Activated naive CD8-positive, alpha-beta T cell (primary cell): Measurements from ENCODE around the gene C1QL2.

Experiments used
- H3K27ac Mint-ChIP-seq: one replicate; pipeline ENCODE4 v1.8.0; 2021; ENCODE audit warnings: mixed read lengths
- H3K27me3 Mint-ChIP-seq: one replicate; pipeline ENCODE4 v1.8.0; 2021; ENCODE audit warnings: mixed read lengths
- H3K36me3 Mint-ChIP-seq: one replicate; pipeline ENCODE4 v1.8.0; 2021; ENCODE audit warnings: mixed read lengths
- H3K4me1 Mint-ChIP-seq: one replicate; pipeline ENCODE4 v1.8.0; 2021; ENCODE audit warnings: low read depth, mixed read lengths
- H3K4me3 Mint-ChIP-seq: one replicate; pipeline ENCODE4 v1.8.0; 2021; ENCODE audit warnings: mild to moderate bottlenecking, mixed read lengths
- H3K9me3 Mint-ChIP-seq: one replicate; pipeline ENCODE4 v1.8.0; 2021; ENCODE audit warnings: low read depth, mixed read lengths

The C1QL2 gene

GRCh38 chr2:119111115-119111975 is 47.2 kb downstream of the C1QL2 start:
- no peaks in the 10 kb centered on the region for H3K36me3 Mint-ChIP-seq
- no peak overlapping the region for H3K27ac Mint-ChIP-seq
- H3K9me3 Mint-ChIP-seq, result peaks cover 4% of the 10 kb centered on the region
- H3K27me3 Mint-ChIP-seq, result peaks cover 15% of the 10 kb centered on the region
- H3K4me3 Mint-ChIP-seq, result no peak overlapping the region
- H3K4me1 Mint-ChIP-seq, result no peaks in the 10 kb centered on the region

DNA sequence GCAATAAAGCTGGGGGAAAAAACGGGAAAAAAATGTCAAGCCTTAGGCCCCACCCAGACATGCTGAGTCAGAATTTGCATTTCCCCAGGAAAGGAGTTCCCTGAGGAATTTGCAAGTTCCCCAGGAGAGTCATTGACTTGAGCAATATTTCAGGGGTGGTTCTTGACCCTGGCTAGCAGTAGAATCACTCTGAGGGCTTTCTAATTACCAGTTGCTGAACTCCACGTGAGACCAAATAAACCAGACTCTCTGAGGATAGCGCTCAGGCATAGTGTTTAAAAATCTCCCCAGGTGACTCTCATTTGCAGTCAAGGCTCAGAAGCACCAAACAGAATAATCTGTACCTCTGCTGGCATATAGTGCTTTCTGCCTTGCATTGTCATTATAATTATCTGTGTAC is 48.7 kb downstream of the C1QL2 start:
- Mint-ChIP-seq H3K36me3 (no peaks in the 10 kb centered on the region), H3K9me3 (peaks cover 4% of the 10 kb centered on the region), H3K27me3 (peaks cover 13% of the 10 kb centered on the region), H3K4me1 (no peaks in the 10 kb centered on the region), H3K4me3 (no peak overlapping the region), H3K27ac (no peak overlapping the region)

GRCh38 chr2:119108186-119108585 is 50.4 kb downstream of the C1QL2 start:
- Mint-ChIP-seq H3K4me1 (no peaks in the 10 kb centered on the region), H3K4me3 (no peak overlapping the region), H3K27me3 (peaks cover 8% of the 10 kb centered on the region), H3K27ac (no peak overlapping the region), H3K9me3 (peaks cover 15% of the 10 kb centered on the region), H3K36me3 (no peaks in the 10 kb centered on the region)

- Mint-ChIP-seq H3K4me3 (no peak overlapping the region), H3K36me3 (no peaks in the 10 kb centered on the region), H3K4me1 (no peaks in the 10 kb centered on the region), H3K9me3 (peaks cover 21% of the 10 kb centered on the region), H3K27me3 (peaks cover 7% of the 10 kb centered on the region), H3K27ac (no peak overlapping the region)
Measured at GRCh38 chr2:119106301-119106897, 52.2 kb downstream of the C1QL2 start.
